HG03460 (cell line): ENCODE measurements around the gene ZNF609.
A peak's percentile ranks its signal among the peaks of the same experiment; 100 is the strongest.

Experiments used
- ATAC-seq: cut with Tn5 transposase; IDR thresholded peaks from one replicate; pipeline ENCODE4 v1.9.1; 2021; ENCODE audit not compliant: unreplicated experiment

The ZNF609 gene

DNA sequence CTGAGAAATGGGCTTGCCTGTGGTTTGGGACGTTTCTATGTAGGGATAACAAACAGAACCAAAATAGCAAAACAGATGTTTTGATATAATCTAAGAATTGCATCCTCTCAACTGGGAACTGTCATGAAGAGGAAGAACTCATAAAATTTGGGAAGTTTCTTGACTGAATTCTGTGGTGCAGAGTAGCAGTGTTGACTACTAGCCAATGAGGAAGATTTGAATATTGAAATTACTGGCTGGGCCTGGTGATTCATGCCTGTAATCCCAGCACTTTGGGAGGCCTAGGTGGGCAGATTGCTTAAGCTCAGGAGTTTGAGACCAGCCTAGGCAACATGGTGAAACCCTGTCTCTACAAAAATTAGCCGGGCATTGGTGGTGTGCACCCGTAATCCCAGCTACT lies 42.2 kb downstream of the ZNF609 start:
- no peak for ATAC-seq

DNA sequence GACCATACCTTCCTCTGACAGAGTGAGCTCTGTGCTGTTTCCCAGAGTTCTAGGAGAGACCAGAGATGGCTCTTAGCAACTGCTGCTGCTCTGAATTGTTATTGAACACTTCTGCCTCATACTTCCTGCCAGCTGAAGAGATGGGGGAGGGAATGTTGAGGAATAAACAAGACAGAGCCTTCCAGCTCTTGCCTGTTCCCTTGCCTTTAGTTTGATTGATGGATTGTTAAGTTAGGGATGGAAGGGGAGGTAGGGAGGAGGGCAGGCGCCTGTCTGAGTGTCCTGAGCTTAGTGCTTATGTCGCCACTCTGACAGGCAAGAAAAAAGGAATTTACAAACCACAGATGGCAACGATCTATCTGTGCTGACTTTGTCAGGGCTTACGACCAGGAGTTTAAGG lies 42.8 kb downstream of the ZNF609 start:
- ATAC-seq: no peak

DNA sequence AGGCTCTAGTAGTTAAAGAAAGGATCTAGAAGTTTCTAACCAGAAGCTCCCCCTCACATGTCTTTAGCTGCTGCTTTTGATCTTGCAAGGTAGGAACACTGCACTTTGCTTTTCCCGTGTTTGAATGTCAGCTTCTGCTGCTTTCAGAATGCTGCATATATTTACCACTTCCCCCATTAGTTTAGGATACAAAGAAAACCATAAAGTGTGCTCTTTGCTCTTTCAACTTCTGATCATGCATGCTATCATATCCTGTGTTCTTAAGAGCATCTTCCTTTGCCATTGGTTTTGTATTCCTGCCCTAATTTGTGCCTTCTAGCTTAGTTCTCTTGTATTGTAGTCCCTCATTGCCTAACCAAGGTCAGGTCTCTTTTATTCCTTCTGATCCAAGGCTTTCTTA lies 43.3 kb downstream of the ZNF609 start:
- ATAC-seq: no peak

DNA sequence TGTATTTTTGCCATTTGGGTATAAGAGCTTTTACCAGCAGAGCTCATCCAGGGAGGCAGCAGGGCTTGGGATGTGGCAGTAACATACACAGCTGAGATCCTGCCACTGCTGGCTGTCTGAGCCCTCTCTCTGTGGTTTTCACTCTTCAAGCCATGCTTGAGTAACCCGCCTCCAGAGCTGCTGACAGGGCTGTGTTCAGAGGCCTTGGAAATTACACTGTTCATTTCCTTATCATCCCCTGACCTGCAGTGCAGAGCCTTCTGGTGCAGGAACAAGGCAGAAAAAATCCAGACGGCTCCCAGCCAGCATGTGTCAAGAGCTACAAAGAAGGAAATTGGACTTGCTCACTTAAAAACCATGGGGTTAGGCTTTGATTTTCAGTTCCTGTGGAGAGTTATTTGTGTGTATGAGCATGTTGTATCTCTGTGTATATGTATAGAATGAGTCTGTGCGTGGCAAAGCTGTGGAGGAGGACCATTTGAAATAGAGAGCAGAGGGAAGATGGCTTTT lies 47.0 kb downstream of the ZNF609 start:
- ATAC-seq: peak; percentile 71

GRCh38 chr15:64507845-64508244 lies 47.5 kb downstream of the ZNF609 start:
- ATAC-seq: no peak

GRCh38 chr15:64513823-64514222 lies 53.4 kb downstream of the ZNF609 start:
- ATAC-seq: no peak

DNA sequence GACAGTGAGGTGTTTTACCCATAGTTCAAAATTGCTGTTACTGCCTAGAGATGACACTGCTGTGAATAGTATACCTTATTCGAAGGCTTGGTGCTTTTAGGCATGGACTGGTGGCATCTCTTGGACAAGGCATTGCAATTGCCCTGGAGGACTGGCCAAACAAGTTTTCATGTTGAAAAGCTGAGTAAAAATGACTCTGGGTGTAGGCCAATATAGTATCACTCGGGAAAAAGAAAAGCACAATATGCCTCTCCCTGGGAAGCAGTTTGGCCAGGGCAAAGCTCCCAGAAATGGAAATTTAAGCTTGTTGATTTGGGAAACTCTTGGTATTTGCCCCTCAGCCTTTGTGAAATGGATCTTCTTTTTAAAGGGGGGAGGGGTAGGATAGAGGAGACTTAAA lies 54.8 kb downstream of the ZNF609 start:
- no peak for ATAC-seq

DNA sequence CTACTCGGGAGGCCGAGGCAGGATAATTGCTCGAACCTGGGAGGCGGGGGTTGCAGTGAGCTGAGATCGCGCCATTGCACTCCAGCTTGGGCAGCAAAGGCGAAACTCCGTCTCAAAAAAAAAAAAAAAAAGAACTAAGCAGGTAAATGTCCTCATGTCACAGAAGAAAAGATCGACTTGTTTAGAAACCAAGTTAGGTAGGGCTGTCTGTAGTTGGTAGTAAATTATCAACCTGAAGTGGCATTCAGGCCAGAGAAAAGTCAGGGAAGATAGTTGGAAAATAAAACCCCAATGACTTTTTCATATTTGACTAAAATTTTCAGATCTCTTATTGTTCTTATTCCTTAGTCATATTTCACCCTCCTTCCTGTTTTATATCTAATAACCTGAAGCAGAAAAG lies 55.4 kb downstream of the ZNF609 start:
- ATAC-seq: no peak

GRCh38 chr15:64519897-64520296 lies 59.5 kb downstream of the ZNF609 start:
- no peak for ATAC-seq

DNA sequence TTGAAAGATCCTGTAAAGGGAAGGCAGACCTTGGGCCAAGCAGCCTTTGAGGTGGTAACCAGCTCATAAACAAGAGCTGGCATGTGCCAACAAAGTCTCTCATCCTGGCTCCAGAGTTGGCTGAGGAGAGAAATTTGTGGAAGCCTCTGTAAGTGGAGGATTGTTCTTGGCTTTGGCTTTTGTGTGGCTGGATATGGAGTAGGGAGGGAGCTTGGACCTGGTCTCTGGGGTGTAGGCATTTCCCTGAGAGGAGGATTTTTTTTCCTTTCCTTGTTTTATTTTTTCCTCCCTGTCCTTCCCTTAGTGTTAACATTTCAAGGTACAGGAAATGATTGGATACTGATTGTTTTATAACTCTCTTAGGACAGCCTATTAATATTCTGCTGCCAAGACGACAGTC lies 60.8 kb downstream of the ZNF609 start:
- ATAC-seq: no peak

- ATAC-seq: no peak
These were observed 61.4 kb downstream of the ZNF609 start for GRCh38 chr15:64521726-64522164.

DNA sequence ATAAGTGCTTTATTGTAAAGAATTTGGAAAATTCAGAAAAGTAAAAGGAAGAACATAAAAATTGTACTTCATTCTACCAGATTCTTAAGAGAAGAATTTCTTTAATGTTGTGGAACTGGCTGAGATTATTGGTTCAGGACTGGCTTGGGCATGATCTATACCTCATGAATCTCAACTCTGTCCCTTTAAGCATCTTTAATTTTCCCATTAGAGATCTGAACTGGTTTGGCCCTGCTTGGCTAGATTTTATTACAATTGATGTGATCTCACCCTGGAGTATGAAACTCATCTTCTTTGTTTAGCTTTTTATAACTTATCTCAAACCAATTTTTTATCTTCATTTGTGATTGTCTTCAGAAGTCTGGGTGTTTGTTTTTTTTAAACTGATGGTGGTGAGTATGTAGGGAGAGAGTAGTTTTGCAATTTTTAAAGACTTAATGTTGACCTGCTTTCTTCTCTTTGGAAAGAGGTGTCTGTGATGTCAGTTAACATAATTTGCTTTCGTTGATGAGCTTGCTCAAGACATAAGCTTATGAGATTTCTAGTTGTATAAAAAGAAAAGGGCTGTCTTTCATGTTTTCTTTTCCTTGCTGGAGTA lies 61.9 kb downstream of the ZNF609 start:
- no peak for ATAC-seq

- no peak for ATAC-seq
These were observed 62.9 kb downstream of the ZNF609 start for GRCh38 chr15:64523240-64523639.

GRCh38 chr15:64524778-64525177 lies 64.4 kb downstream of the ZNF609 start:
- no peak for ATAC-seq

- ATAC-seq: no peak
These were observed 65.6 kb downstream of the ZNF609 start for GRCh38 chr15:64525828-64526530.

DNA sequence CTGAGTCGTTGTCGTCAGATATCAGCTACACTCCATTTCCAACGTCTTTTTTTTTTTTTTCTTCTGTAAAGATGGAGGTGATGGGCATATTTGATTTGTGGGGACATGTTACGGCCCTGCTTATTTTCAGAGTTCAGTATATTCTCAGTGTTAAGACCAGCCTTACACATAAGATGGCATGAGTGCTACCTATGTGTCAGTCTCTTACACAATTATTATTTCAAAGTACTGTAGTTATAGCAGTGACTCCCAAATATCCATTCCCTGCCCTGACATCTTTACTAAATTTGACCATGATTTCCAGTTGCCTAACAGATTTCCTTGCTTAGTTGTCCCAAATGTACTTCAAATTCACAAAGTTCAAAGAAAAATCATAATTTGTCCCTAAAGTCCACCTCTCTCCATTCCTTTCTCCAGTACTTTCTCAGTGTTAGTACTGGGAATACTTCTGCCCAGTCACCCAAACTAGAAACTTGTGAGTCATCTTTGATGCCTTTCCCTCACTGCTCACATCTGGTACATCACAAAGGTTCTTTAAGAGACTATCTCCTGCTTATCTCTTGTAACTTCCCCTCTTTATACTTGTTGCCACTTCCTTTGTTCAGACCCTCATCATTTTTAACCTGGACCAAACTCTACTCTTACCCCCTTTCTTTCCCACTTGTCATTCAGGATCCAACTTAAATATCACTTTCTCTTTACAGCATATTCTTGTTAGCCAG lies 67.0 kb downstream of the ZNF609 start:
- no peak for ATAC-seq

- no peak for ATAC-seq
These were observed 68.5 kb downstream of the ZNF609 start for GRCh38 chr15:64528871-64529270.

DNA sequence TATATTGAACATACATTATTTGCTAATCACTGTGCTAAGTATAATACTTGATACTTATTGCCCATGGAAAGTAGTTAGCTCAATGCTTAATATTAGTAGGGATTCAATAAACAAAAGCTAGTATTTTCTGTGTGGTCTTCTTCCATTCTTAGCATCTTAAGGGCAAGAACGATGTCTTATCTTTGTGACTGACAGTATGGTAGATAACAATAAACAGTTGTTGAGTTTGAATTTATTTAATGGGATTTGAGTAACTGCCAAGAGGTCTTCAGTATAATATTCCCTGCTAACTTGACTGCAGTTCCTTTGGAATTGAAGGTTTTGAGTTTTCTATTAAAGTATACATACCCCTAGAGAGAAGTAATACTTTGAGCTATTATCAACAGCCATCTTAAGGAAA lies 70.1 kb downstream of the ZNF609 start:
- no peak for ATAC-seq

DNA sequence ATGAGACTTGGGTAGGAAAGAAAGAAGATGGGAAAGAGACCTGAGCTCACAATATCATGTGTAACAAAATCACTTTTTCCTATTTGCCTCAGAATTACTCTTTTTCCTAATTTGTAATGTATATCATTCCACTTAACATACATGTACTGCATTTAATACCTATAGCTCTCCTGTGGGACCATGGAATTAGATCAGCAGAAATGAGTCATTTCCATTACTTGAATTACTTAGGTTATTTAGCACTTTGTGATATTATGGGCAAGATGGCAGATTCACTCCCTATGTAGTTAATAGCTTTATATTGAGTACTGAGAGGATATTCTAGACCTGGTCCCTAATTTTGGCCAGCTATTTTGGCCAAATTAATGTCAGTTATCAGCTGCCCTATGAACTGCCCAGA lies 70.5 kb downstream of the ZNF609 start:
- ATAC-seq: no peak

- ATAC-seq: no peak
These were observed 72.3 kb downstream of the ZNF609 start for GRCh38 chr15:64532521-64533315.
